Activated CD4-positive, alpha-beta memory T cell treated with anti-CD3 and anti-CD28 coated beads, Interleukin-2, amount 10 ng/mL, durations not matched to agents 7 days and 5 days (primary cell): ENCODE data around the gene TMEM127. TPM values are rescaled to one million over a fixed set of nuclear protein-coding genes. Genes with fewer than 3 reads are reported as not detected.
"Not testable (repeated sequence)": the region's sequence is repeated elsewhere in the genome, so short reads cannot be mapped to it uniquely, and the experiment has no call there.

Source experiments
- CTCF ChIA-PET: fragments of 350-600 bp; sonication (Branson Sonifier 250); formaldehyde crosslinking; loops from one replicate; lab custom pipeline; 2021; ENCODE audit warnings: antibody characterized with exemption, inconsistent platforms; lab: Charles Lee
- POLR2A ChIA-PET: fragments of 350-600 bp; sonication (Branson Sonifier 250); formaldehyde crosslinking; loops from one replicate; lab custom pipeline; 2021; ENCODE audit warnings: antibody characterized with exemption; lab: Charles Lee
- DNase-seq: peaks from one replicate; pipeline ENCODE4 v3.0.0-alpha.2; 2020
- H3K27ac Mint-ChIP-seq: one replicate; pipeline ENCODE4 v1.8.0; 2021; ENCODE audit warnings: mild to moderate bottlenecking, mixed read lengths
- H3K27me3 Mint-ChIP-seq: one replicate; pipeline ENCODE4 v1.8.0; 2021; ENCODE audit warnings: mixed read lengths
- H3K36me3 Mint-ChIP-seq: one replicate; pipeline ENCODE4 v1.8.0; 2021; ENCODE audit warnings: low read depth, mixed read lengths
- H3K4me1 Mint-ChIP-seq: one replicate; pipeline ENCODE4 v1.8.0; 2021; ENCODE audit warnings: mixed read lengths
- H3K4me3 Mint-ChIP-seq: one replicate; pipeline ENCODE4 v1.8.0; 2021; ENCODE audit warnings: mild to moderate bottlenecking, mixed read lengths
- H3K9me3 Mint-ChIP-seq: one replicate; pipeline ENCODE4 v1.8.0; 2021; ENCODE audit warnings: mixed read lengths
- total RNA-seq, 2 experiments: library from RNA; stranded (reverse); gene quantifications; one replicate each; pipeline ENCODE4 v1.2.3, GENCODE V29; 2021

Gene TMEM127
- total RNA-seq, 2 experiments from 2014 or later: 42.4 to 44.0 TPM

DNA sequence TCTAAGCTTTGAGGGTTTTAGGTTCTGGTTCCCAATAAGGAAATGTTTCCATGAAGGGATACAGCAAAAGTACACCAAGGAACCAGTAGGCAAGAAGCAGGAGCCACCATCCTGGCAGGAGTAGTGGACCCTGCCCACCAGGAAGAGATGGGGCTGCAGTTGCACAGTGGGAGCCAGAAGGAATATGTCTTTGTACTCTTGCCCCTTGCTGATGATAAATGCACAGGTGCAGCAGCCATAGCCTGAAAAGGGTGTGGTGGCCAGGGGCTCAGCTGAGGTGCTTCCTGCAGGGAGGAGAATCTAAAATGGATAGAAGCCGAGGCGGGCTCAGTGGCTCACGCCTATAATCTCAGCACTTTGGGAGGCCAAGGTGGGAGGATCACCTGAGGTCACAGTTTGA is 27.5 kb downstream of the TMEM127 start:
- no peak overlapping the region for H3K27ac Mint-ChIP-seq
- no peak overlapping the region for H3K4me3 Mint-ChIP-seq
- no peaks in the 10 kb centered on the region for H3K27me3 Mint-ChIP-seq
- DNase-seq: no peak
- ChIA-PET POLR2A (interaction anchor here (2.0 kb wide), 1 partner anchor 30 kb away, joined by 9 read pairs; the partner anchor contains the start of gene STARD7), CTCF (no interaction called here)
- no peaks in the 10 kb centered on the region for H3K36me3 Mint-ChIP-seq
- no peaks in the 10 kb centered on the region for H3K9me3 Mint-ChIP-seq
- peaks cover 27% of the 10 kb centered on the region for H3K4me1 Mint-ChIP-seq

DNA sequence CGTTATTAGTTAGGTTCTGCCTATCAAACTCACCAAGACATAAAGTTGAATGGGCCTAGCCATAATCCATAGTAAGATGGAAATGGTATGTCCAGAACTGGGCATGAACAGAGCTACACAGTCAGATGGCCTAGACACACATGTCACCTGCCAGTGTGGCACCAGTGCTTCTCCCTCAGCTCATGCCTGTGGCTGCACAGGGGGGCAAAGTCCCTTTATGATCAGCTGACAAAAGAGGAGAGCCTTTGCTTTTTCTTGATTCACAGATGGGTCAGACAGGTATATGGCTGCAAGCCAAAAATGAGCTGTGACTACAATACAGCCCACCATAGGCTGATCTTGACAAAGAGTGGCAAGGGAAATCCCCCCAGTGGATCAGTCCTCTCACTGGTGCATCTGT is 28.9 kb downstream of the TMEM127 start:
- POLR2A ChIA-PET: interaction anchor here (1.6 to 2.0 kb wide), 2 partner anchors 9 to 29 kb away, joined by 4 to 9 read pairs; partner anchors contain the start of gene STARD7
- Mint-ChIP-seq H3K4me1 (peaks cover 13% of the 10 kb centered on the region), H3K27me3 (no peaks in the 10 kb centered on the region), H3K9me3 (no peaks in the 10 kb centered on the region), H3K27ac (no peak overlapping the region), H3K4me3 (no peak overlapping the region), H3K36me3 (no peaks in the 10 kb centered on the region)
- DNase-seq: no peak
- CTCF ChIA-PET: no interaction called here

DNA sequence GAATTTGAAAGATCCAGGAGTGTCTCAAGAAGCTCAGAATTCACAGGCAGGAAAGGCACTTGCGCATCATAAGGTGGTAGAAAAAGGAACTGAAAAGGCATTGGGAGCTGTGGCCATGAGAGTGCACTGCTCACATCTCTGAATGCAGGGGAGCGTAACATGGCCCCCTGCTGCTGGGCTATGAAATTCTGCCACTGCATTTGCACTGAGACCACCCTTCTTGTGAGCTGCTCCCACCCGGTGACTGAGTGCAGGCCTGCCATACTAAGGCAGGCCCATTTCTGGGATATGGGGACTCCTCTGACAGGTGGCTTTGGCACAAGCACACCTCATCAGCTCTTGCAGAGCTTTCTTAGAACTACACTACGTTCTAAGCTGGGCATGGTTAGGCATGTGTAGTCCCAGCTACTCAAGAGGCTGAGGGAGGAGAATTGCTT is 31.9 kb downstream of the TMEM127 start:
- CTCF ChIA-PET: interaction anchor here (0.7 to 2.7 kb wide), 2 partner anchors 27 to 31 kb away, joined by 3 to 8 read pairs; no protein-coding TSS in a partner anchor
- no peak overlapping the region for H3K27ac Mint-ChIP-seq

DNA sequence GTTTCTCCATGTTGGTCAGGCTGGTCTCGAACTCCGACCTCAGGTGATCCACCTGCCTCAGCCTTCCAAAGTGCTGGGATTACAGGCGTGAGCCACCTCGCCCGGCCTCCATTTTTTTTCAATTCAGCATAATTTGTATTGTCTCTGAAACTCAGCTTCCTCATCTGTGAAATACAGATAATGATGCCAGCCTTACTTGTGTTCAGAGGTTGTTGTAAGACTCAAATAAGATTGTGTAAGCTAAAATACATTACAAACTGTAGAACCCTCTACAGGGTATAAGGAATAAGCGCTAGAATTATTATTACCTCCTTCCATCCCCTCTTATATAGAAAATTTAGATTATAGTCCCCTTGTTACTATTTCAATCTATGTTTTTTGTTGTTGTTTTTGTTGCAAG is 32.4 kb downstream of the TMEM127 start:
- Mint-ChIP-seq H3K4me3 (no peak overlapping the region), H3K36me3 (no peaks in the 10 kb centered on the region), H3K27ac (no peak overlapping the region), H3K9me3 (no peaks in the 10 kb centered on the region), H3K4me1 (no peaks in the 10 kb centered on the region), H3K27me3 (no peaks in the 10 kb centered on the region)
- ChIA-PET POLR2A (interaction anchor here (1.0 to 4.4 kb wide), 2 partner anchors 8 to 25 kb away, joined by 3 to 18 read pairs; partner anchors contain the start of gene STARD7), CTCF (interaction anchor here (0.7 to 2.7 kb wide), 2 partner anchors 28 to 31 kb away, joined by 3 to 8 read pairs; no protein-coding TSS in a partner anchor)
- no peak for DNase-seq

More for the DNA sequence above, 31.9 kb downstream of the TMEM127 start:
- POLR2A ChIA-PET: interaction anchor here (1.0 to 4.4 kb wide), 2 partner anchors 8 to 25 kb away, joined by 3 to 18 read pairs; partner anchors contain the start of gene STARD7
- no peaks in the 10 kb centered on the region for H3K36me3 Mint-ChIP-seq
- H3K4me1 Mint-ChIP-seq: no peaks in the 10 kb centered on the region
- no peak for DNase-seq
- no peaks in the 10 kb centered on the region for H3K27me3 Mint-ChIP-seq
- H3K4me3 Mint-ChIP-seq: no peak overlapping the region
- no peaks in the 10 kb centered on the region for H3K9me3 Mint-ChIP-seq

DNA sequence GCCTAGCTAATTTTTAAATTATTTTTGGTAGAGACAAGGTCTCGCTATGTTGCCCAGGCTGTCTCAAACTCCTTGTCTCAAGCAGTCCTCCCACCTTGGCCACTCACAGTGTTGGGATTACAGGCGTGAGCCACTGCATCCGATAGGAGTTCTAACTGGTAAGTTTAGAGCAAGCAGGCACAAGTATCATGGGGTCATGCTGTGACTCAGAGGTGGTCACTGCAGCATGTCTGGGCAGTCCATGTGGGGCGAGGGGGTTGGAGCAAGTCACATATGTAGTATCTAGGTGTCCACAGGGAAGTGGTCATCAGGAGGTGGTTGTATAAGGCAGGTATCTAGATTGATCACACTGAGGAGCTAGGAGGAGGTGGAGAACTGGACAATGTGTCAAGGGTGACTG is 34.5 kb downstream of the TMEM127 start:
- DNase-seq: no peak
- CTCF ChIA-PET: no interaction called here

DNA sequence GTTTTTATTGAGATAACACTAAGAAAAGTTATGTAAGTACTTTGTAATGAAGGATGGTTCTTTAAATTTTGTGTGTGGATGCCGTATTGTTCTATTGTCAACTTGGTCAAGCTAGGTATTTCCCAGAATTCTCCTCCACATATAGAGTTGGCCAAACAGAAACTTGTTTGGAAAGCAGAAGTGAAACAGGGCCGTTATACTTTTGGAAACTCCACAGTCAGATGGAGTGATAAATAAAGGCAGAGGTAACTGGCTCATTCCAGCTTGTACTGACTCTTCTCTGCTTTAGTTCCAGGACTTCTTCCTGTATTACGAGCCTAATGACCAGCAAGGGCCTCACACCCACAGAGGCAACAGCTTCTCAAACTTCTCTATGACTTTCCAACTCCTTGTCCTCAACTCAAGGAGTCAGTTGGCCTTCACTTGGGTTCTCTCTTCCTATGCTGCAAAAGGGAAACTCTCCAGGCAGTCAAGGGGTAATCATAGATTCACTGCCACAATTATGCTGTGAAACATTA is 40.7 kb downstream of the TMEM127 start:
- CTCF ChIA-PET: interaction anchor here (1.1 kb wide), 1 partner anchor 51 kb away, joined by 3 read pairs; no protein-coding TSS in a partner anchor
- peaks cover 3% of the 10 kb centered on the region for H3K36me3 Mint-ChIP-seq
- peaks cover 9% of the 10 kb centered on the region for H3K4me1 Mint-ChIP-seq
- no peak overlapping the region for H3K4me3 Mint-ChIP-seq
- DNase-seq: no peak
- no peaks in the 10 kb centered on the region for H3K9me3 Mint-ChIP-seq
- H3K27ac Mint-ChIP-seq: no peak overlapping the region
- no peaks in the 10 kb centered on the region for H3K27me3 Mint-ChIP-seq
- POLR2A ChIA-PET: interaction anchor here (3.0 kb wide), 1 partner anchor 17 kb away, joined by 12 read pairs; the partner anchor contains the start of gene STARD7

More for the DNA sequence above, 34.5 kb downstream of the TMEM127 start:
- no peaks in the 10 kb centered on the region for H3K9me3 Mint-ChIP-seq
- H3K27me3 Mint-ChIP-seq: no peaks in the 10 kb centered on the region
- H3K4me3 Mint-ChIP-seq: no peak overlapping the region
- no peaks in the 10 kb centered on the region for H3K4me1 Mint-ChIP-seq
- POLR2A ChIA-PET: interaction anchor here (1.3 to 4.4 kb wide), 3 partner anchors 11 to 33 kb away, joined by 4 to 18 read pairs (median 4); partner anchors contain the start of gene STARD7
- no peak overlapping the region for H3K27ac Mint-ChIP-seq
- H3K36me3 Mint-ChIP-seq: no peaks in the 10 kb centered on the region

DNA sequence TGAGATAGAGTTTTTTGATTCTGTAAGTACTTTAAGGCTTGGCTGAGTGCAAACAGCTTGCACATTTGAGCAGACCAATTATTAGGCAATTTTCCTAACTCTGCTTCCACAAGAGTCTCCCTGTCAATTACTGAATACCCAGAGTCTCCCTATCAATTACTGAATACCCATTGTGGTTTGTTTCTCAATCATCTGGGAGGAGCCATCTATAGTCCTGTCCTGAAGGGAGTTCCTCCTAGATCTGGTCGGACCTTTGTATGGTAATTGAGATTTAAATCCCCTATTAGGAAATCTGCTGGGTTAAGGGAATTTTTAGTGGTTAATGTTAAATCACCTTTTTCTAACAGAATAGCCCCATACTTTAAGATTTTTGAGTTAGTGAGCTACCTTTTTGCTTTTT is 44.7 kb downstream of the TMEM127 start:
- POLR2A ChIA-PET: interaction anchor here (1.3 kb wide), 1 partner anchor 13 kb away, joined by 4 read pairs; the partner anchor contains the start of gene STARD7
- DNase-seq, H3K4me3 Mint-ChIP-seq, CTCF ChIA-PET, H3K4me1 Mint-ChIP-seq, H3K36me3 Mint-ChIP-seq, H3K27ac Mint-ChIP-seq, H3K27me3 Mint-ChIP-seq, H3K9me3 Mint-ChIP-seq: not testable (repeated sequence)

DNA sequence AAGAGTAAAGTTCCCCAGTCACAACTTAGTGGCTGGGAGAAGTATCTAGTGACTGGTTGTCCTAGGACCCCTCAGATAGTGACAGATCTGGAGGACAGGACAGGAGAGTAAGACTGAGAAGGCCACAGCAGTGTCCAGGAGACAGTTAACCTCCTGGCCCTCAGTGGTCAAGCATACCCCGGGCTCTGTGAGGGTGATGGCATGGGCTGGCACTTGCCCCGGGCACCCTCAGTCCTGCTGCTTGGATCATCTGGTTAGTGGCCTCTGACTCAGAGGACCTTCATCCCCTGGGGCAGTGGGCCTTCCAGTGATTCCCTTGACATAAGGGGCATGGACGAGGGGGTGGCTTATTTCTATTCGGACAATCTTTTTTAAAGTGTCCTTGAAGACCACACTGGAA is 45.8 kb downstream of the TMEM127 start:
- POLR2A ChIA-PET, CTCF ChIA-PET, DNase-seq: not testable (repeated sequence)

DNA sequence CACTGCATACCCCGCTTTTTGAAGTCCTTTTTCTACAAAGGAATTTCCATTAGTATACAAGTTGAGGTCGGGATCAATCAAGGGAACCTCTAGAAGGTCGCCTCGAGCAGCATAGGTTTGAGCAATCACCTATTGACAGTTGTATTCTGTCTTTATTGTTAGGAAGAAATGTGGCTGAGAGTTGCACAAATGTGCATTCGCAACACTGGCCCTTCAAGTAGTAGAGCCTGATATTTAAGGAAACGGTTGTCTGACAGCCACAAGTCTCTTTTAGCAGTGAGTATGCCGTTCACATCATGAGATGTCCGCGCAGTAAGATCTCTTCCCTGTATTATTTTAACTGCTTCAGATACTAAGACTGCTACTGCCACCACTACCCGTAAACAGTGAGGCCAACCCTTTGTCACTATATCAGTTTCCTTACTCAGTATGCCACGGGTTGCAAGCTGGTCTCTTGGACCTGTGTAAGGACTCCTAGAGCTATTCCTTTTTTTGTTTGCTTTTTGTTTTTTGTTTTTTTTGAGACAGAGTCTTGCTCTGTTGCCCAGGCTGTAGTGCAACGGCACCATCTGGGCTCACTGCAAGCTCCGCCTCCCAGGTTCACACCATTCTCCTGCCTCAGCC is 47.2 kb downstream of the TMEM127 start:
- Mint-ChIP-seq H3K9me3 (no peaks in the 10 kb centered on the region), H3K4me1 (no peaks in the 10 kb centered on the region), H3K4me3 (no peak overlapping the region), H3K27me3 (no peaks in the 10 kb centered on the region), H3K36me3 (no peaks in the 10 kb centered on the region), H3K27ac (no peak overlapping the region)
- CTCF ChIA-PET: no interaction called here
- DNase-seq: no peak
- POLR2A ChIA-PET: interaction anchor here (1.0 kb wide), 1 partner anchor 10 kb away, joined by 4 read pairs; the partner anchor contains the start of gene STARD7

More for the DNA sequence above, 45.8 kb downstream of the TMEM127 start:
- H3K27ac Mint-ChIP-seq, H3K27me3 Mint-ChIP-seq, H3K4me1 Mint-ChIP-seq, H3K9me3 Mint-ChIP-seq, H3K4me3 Mint-ChIP-seq, H3K36me3 Mint-ChIP-seq: not testable (repeated sequence)

DNA sequence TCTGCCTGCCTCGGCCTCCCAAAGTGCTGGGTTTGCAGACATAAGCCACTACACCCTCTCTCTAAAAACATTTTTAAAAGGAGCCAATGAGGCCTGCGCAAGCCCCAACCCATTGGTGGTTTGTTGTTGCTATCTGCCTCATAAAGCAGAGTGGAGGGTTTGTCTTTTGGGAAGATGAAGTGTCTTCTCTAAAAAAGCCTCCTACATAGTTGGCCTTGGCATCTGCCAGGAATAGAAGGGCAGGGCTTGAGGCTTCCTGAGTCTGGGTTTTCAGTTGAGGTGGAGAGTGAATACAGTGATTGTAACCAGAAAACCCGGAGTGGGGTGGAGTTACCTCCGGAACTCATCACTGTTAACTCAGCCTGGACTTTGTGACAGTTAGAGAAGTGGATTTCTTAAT is 51.2 kb downstream of the TMEM127 start:
- H3K4me1 Mint-ChIP-seq: peaks cover 9% of the 10 kb centered on the region
- no peaks in the 10 kb centered on the region for H3K36me3 Mint-ChIP-seq
- no peaks in the 10 kb centered on the region for H3K9me3 Mint-ChIP-seq
- no peak overlapping the region for H3K4me3 Mint-ChIP-seq
- no peaks in the 10 kb centered on the region for H3K27me3 Mint-ChIP-seq
- H3K27ac Mint-ChIP-seq: no peak overlapping the region
- ChIA-PET CTCF (no interaction called here), POLR2A (no interaction called here)
- DNase-seq: no peak

DNA sequence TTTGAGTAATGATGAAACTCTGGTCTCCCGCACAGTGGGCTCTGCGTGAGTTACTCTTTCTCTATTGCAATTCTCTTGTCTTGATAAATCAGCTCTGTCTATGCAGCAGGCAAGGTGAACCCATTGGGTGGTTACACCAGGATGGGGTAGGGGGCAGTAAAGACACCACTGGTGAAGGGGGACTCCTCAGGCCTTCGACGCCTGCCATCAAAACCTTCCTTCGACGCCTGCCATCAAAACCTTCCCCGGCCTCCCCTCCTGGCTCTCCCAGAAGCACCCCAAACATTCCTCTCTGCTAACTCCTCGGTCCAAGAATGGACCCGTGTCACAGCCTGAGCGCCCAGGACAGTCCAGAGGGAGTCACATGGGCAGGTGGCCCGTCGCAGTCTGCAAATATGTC is 52.4 kb downstream of the TMEM127 start:
- Mint-ChIP-seq H3K27me3 (no peaks in the 10 kb centered on the region), H3K4me3 (no peak overlapping the region), H3K4me1 (peaks cover 13% of the 10 kb centered on the region), H3K9me3 (no peaks in the 10 kb centered on the region), H3K36me3 (no peaks in the 10 kb centered on the region), H3K27ac (no peak overlapping the region)
- CTCF ChIA-PET: interaction anchor here (1.1 kb wide), 1 partner anchor 53 kb away, joined by 4 read pairs; the partner anchor contains the start of gene CIAO1
- no peak for DNase-seq
- POLR2A ChIA-PET: no interaction called here

DNA sequence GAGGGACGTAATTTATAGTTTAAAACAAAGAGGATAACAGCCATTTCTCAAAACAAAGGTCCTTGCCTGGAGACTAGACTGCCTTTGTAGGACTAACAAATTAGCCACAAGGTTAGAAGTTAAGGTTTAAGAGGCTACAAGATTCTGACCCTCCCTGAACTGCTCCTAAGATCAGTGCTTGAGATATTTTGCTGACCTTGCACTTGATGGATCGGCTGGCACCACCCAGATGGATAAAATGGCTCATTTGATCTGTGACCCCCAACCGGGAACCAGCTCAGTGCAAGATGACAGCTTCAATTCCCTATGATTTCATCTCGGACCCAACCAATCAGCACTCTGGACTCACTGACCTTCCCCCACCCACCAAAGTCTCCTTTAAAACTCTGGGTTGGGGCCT is 53.5 kb downstream of the TMEM127 start:
- no peaks in the 10 kb centered on the region for H3K9me3 Mint-ChIP-seq
- no peak overlapping the region for H3K27ac Mint-ChIP-seq
- H3K27me3 Mint-ChIP-seq: no peaks in the 10 kb centered on the region
- no peak overlapping the region for H3K4me3 Mint-ChIP-seq
- ChIA-PET POLR2A (no interaction called here), CTCF (no interaction called here)
- H3K36me3 Mint-ChIP-seq: peaks cover 4% of the 10 kb centered on the region
- DNase-seq: no peak
- H3K4me1 Mint-ChIP-seq: peaks cover 15% of the 10 kb centered on the region

DNA sequence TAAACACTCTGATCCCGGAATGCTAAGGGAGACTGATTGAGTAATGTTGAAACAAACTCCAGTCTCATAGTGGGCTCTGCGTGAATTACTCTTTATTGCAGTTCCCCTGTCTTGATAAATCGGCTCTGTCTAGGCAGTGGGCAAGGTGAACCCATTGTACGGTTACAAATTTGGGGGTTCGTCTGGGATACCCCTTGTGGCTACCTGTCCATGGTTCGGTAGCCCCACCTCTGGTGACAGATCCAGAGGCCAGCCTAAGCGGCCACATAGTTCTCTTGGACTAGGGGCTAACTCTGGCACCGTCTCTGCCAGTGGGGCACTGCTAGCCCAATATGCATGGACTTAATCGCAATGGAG is 56.1 kb downstream of the TMEM127 start:
- CTCF ChIA-PET: interaction anchor here (2.4 kb wide), 1 partner anchor 58 kb away, joined by 15 read pairs; no protein-coding TSS in a partner anchor
- H3K27me3 Mint-ChIP-seq: no peaks in the 10 kb centered on the region
- peak overlapping the region; percentile 79 for H3K27ac Mint-ChIP-seq
- H3K36me3 Mint-ChIP-seq: peaks cover 23% of the 10 kb centered on the region
- H3K9me3 Mint-ChIP-seq: no peaks in the 10 kb centered on the region
- peaks cover 39% of the 10 kb centered on the region for H3K4me1 Mint-ChIP-seq
- POLR2A ChIA-PET: interaction anchor here (1.1 to 3.2 kb wide), 12 partner anchors 11 to 218 kb away, joined by 3 to 39 read pairs (median 13); partner anchors contain the start of genes ANKRD36C, CIAO1, DUSP2 and TMEM127
- no peak for DNase-seq
- peak overlapping the region; percentile 87 for H3K4me3 Mint-ChIP-seq
